OCI-LY3 (cell line): ENCODE results near the gene APOL5.
"Not testable (repeated sequence)": the region's sequence is repeated elsewhere in the genome, so short reads cannot be mapped to it uniquely, and the experiment has no call there.

Experiments
- H2AFZ ChIP-seq: fragments of 200-600, 300-600 bp; shearing (Covaris generic); 2 replicates; pipeline ENCODE4 v1.6.0; 2014; ENCODE audit warnings: antibody characterized with exemption, low read depth, low read length
- H3K27ac ChIP-seq: fragments of 200-600, 300-600 bp; sonication (generic); 2 replicates; pipeline ENCODE4 v1.5.1; 2014; ENCODE audit warnings: mild to moderate bottlenecking, low read length, moderate library complexity, mixed read lengths
- H3K27me3 ChIP-seq: fragments of 200-600, 300-600 bp; sonication (generic); 2 replicates; pipeline ENCODE4 v1.6.1; 2014; ENCODE audit warnings: low read depth, low read length, mixed read lengths
- H3K36me3 ChIP-seq: fragments of 200-600, 300-600 bp; sonication (generic); replicated peaks from 2 replicates; pipeline ENCODE3; 2014; ENCODE audit warnings: low read depth, low read length, mixed read lengths
- H3K4me1 ChIP-seq: fragments of 300-600, 200-600 bp; sonication (generic); 2 replicates; pipeline ENCODE4 v1.6.1; 2014; ENCODE audit warnings: low read length, mixed read lengths
- H3K4me2 ChIP-seq: fragments of 200-600, 300-600 bp; sonication (generic); 2 replicates; pipeline ENCODE4 v1.6.1; 2014; ENCODE audit warnings: low read length, mixed read lengths
- H3K4me3 ChIP-seq: fragments of 300-600, 200-600 bp; sonication (generic); 2 replicates; pipeline ENCODE4 v1.5.1; 2014; ENCODE audit warnings: antibody characterized with exemption, mild to moderate bottlenecking, low read length, moderate library complexity
- H3K79me2 ChIP-seq: fragments of 300-600, 200-600 bp; shearing (Covaris generic); 2 replicates; pipeline ENCODE4 v1.6.1; 2014; ENCODE audit warnings: mild to moderate bottlenecking, low read length, mixed read lengths
- H3K9ac ChIP-seq: fragments of 300-600, 200-600 bp; shearing (Covaris generic); 2 replicates; pipeline ENCODE4 v1.6.0; 2014; ENCODE audit warnings: mild to moderate bottlenecking, low read length, moderate library complexity
- H3K9me3 ChIP-seq: fragments of 200-600, 300-600 bp; shearing (Covaris generic); 2 replicates; pipeline ENCODE4 v1.6.1; 2014; ENCODE audit warnings: low read length, mixed read lengths; ENCODE audit not compliant: insufficient read depth
- H4K20me1 ChIP-seq: fragments of 200-600, 300-600 bp; sonication (generic); 2 replicates; pipeline ENCODE4 v1.6.1; 2016; ENCODE audit warnings: low read length, mixed read lengths; ENCODE audit not compliant: insufficient read depth
- EZH2phosphoT487 ChIP-seq: fragments of 200-600 bp; shearing (Covaris generic); IDR thresholded peaks from 2 replicates; pipeline ENCODE4 v1.6.1; 2018; ENCODE audit warnings: antibody characterized with exemption, mixed run types, low read depth
- TF ChIP-seq, protein P1 (sequence below): fragments of 200-600, 300-600 bp; sonication (generic); IDR thresholded peaks from 2 replicates; pipeline ENCODE4 v1.5.1; 2014; ENCODE audit warnings: antibody characterized with exemption, low read length, low read depth

The APOL5 gene

DNA sequence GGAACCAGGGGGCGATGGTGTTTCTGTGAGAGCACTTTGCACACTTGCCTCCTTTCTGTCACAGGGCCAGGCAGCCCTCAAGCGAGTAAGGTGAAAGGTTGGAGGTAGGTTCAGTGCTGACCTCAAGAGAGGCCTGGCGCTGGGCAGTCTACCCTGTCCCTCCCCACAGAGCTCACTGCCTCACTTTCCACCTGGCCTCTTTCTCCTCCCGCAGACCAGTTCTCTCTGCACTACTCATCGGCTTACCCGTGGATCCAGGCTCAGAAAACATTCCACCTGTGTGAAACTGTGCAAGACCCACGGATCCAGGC, 16.8 kb downstream of the APOL5 start:
- Histone ChIP-seq H3K9ac (no peak overlapping the region), H3K79me2 (no peaks in the 10 kb centered on the region), H3K27me3 (peaks cover 50% of the 10 kb centered on the region), H3K4me2 (no peak overlapping the region), H2AFZ (no peak overlapping the region), H4K20me1 (no peaks in the 10 kb centered on the region), H3K4me1 (no peaks in the 10 kb centered on the region), H3K36me3 (no peaks in the 10 kb centered on the region), H3K4me3 (no peak overlapping the region), H3K9me3 (no peaks in the 10 kb centered on the region), H3K27ac (no peak overlapping the region)
- TF ChIP-seq, protein P1, sequence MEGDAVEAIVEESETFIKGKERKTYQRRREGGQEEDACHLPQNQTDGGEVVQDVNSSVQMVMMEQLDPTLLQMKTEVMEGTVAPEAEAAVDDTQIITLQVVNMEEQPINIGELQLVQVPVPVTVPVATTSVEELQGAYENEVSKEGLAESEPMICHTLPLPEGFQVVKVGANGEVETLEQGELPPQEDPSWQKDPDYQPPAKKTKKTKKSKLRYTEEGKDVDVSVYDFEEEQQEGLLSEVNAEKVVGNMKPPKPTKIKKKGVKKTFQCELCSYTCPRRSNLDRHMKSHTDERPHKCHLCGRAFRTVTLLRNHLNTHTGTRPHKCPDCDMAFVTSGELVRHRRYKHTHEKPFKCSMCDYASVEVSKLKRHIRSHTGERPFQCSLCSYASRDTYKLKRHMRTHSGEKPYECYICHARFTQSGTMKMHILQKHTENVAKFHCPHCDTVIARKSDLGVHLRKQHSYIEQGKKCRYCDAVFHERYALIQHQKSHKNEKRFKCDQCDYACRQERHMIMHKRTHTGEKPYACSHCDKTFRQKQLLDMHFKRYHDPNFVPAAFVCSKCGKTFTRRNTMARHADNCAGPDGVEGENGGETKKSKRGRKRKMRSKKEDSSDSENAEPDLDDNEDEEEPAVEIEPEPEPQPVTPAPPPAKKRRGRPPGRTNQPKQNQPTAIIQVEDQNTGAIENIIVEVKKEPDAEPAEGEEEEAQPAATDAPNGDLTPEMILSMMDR = no peak
- no peak for TF ChIP-seq EZH2phosphoT487

DNA sequence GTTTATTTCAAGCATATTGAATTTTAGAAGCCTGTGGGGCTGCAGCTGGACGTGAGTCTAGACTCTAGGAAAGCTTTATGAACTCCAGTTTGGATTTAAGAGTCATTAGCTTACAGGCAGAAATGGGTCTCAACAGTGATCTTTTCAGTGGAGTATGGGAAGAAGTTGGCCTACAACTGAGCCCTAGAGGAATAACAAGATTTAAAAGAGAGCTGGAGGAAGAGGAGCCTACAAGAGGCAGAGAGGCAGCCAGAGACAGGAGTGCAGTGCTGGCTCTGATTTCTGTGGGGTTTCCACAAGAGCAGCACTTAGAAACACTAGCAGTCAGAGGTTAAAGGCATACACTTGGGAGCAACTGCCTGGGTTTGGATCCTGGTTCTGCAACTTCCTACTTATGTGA, 17.9 kb downstream of the APOL5 start:
- H3K9me3 ChIP-seq = no peaks in the 10 kb centered on the region
- H3K36me3 ChIP-seq = no peaks in the 10 kb centered on the region
- no peaks in the 10 kb centered on the region for H3K4me1 ChIP-seq
- TF ChIP-seq, protein P1 = no peak
- no peak for TF ChIP-seq EZH2phosphoT487
- H3K4me2 ChIP-seq = no peak overlapping the region
- no peaks in the 10 kb centered on the region for H4K20me1 ChIP-seq
- H3K27me3 ChIP-seq = peaks cover 57% of the 10 kb centered on the region
- no peak overlapping the region for H3K27ac ChIP-seq
- H3K9ac ChIP-seq = no peak overlapping the region
- no peak overlapping the region for H2AFZ ChIP-seq
- no peak overlapping the region for H3K4me3 ChIP-seq
- H3K79me2 ChIP-seq = no peaks in the 10 kb centered on the region

DNA sequence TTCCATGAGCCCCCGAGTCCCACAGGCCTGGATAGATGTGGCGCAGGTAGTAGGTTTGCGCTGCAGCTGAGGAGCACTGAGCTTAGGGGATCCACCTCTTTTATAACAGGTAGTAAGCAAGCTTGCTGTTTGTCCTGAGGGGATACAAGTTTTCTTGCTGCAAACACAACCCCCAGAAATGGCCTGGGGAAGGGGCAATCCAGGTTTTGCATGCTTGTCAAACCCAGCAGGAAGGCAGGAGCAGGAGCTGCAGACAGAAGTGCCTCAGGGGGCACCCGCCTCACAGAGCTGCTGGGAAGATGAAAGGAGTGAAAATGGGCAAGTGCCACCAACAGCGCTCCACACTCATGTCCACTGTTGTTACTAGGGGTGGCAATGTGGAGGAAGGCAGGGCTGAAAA, 18.5 kb downstream of the APOL5 start:
- peaks cover 60% of the 10 kb centered on the region for H3K27me3 ChIP-seq
- no peaks in the 10 kb centered on the region for H3K9me3 ChIP-seq
- no peaks in the 10 kb centered on the region for H3K36me3 ChIP-seq
- no peak overlapping the region for H3K27ac ChIP-seq
- TF ChIP-seq, protein P1 = no peak
- TF ChIP-seq EZH2phosphoT487 = no peak
- no peaks in the 10 kb centered on the region for H3K79me2 ChIP-seq
- H2AFZ ChIP-seq = no peak overlapping the region
- no peaks in the 10 kb centered on the region for H3K4me1 ChIP-seq
- H3K9ac ChIP-seq = no peak overlapping the region
- H3K4me2 ChIP-seq = no peak overlapping the region
- no peak overlapping the region for H3K4me3 ChIP-seq
- H4K20me1 ChIP-seq = no peaks in the 10 kb centered on the region

DNA sequence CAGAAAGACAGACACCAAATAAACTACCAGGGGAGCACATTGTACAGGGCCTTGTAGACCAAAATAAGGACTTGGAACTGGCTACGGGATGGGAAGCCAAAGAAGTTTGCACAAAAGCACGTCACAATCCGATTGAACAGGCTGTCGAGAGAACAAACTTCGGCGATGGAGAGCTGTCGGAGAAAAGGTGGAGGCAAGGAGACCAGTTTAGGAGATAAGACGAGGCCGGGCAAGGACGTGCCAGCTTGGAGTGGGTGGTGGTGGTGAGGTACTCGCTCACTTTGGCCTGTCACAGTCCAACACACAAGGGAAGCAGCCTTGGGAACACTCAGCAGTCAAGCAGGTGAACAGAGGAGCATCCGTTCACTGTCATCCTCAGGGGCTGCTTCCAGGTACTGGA, 19.0 kb downstream of the APOL5 start:
- no peak for TF ChIP-seq EZH2phosphoT487
- TF ChIP-seq, protein P1 = no peak
- Histone ChIP-seq H3K36me3 (no peaks in the 10 kb centered on the region), H3K79me2 (no peaks in the 10 kb centered on the region), H3K4me3 (no peak overlapping the region), H3K9ac (no peak overlapping the region), H3K27me3 (peaks cover 64% of the 10 kb centered on the region), H4K20me1 (no peaks in the 10 kb centered on the region), H2AFZ (no peak overlapping the region), H3K4me2 (no peak overlapping the region), H3K27ac (no peak overlapping the region), H3K9me3 (no peaks in the 10 kb centered on the region), H3K4me1 (no peaks in the 10 kb centered on the region)

DNA sequence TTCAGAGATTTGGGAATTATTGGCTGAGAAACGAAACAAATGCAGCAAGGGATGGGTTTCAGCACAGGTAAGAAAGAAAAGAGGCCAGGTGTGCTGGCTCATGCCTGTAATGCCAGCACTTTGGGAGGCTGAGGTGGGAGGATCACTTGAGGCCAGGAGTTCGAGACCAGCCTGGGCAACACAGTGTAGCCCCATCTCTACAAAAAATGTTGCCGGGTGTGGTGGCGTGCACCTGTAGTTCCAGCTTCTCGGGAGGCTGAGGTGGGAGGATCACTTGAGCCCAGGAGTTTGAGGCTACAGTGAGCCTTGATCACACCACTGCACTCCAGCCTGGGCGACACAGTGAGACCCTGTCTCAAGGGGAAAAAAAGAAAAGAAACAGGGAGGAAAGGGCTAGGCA, 20.2 kb downstream of the APOL5 start:
- H3K27me3 ChIP-seq = peaks cover 75% of the 10 kb centered on the region
- H4K20me1 ChIP-seq, H3K36me3 ChIP-seq, H2AFZ ChIP-seq, H3K9me3 ChIP-seq, H3K4me2 ChIP-seq, H3K79me2 ChIP-seq, H3K9ac ChIP-seq, H3K4me3 ChIP-seq, H3K27ac ChIP-seq, H3K4me1 ChIP-seq: not testable (repeated sequence)
